IMR-90 (cell line): ENCODE measurements around the gene BTD. TPM values are rescaled to one million over a fixed set of nuclear protein-coding genes. Genes with fewer than 3 reads are reported as not detected.

Source experiments
- ATAC-seq: fragments of 200-7000 bp; cut with Tn5 transposase; 2 replicates; pipeline ENCODE4 v1.9.1; 2020; ENCODE audit warnings: low read depth, mild to moderate bottlenecking, moderate library complexity
- BruUV-seq: library from RNA; stranded (reverse); fragments of 400-500 nt; replicated peaks from 2 replicates; lab custom pipeline; 2021; lab: Mats Ljungman, UMichigan
- CTCF ChIA-PET: fragments of 300-600 bp; formaldehyde crosslinking; extraction: SDS; loops from one replicate; lab custom pipeline; 2021; ENCODE audit warnings: antibody characterized with exemption; lab: Yijun Ruan, JAX
- POLR2A ChIA-PET: fragments of 300-600 bp; sonication (Branson Sonifier 250); formaldehyde crosslinking; loops from one replicate; lab custom pipeline; 2022; ENCODE audit warnings: antibody characterized with exemption; ENCODE audit not compliant: unreplicated experiment; lab: Charles Lee
- DNase-seq: peaks from one replicate; pipeline ENCODE4 v3.0.0; 2013
- H2AFZ ChIP-seq: replicated peaks from 2 replicates; pipeline ENCODE3; 2013; ENCODE audit warnings: low read length, mild to moderate bottlenecking; ENCODE audit not compliant: poor library complexity
- H2AK5ac ChIP-seq: 2 replicates; pipeline ENCODE4 v1.6.1; 2013; ENCODE audit warnings: low read depth, low read length, inconsistent platforms
- H2AK9ac ChIP-seq: replicated peaks from 2 replicates; pipeline ENCODE3; 2013; ENCODE audit warnings: mild to moderate bottlenecking, low read depth, low read length, moderate library complexity; ENCODE audit not compliant: poor library complexity
- H2BK120ac ChIP-seq: 2 replicates; pipeline ENCODE4 v1.6.1; 2013; ENCODE audit warnings: low read depth, low read length, inconsistent platforms
- H2BK15ac ChIP-seq: 3 replicates; pipeline ENCODE4 v1.6.1; 2013; ENCODE audit warnings: low read depth, low read length, inconsistent platforms
- H2BK20ac ChIP-seq: 2 replicates; pipeline ENCODE4 v1.6.1; 2013; ENCODE audit warnings: low read depth, mild to moderate bottlenecking, inconsistent platforms, low read length, moderate library complexity
- H2BK5ac ChIP-seq: 2 replicates; pipeline ENCODE4 v1.6.1; 2013; ENCODE audit warnings: mild to moderate bottlenecking, low read depth, low read length, inconsistent platforms; ENCODE audit not compliant: poor library complexity, severe bottlenecking
- H3K14ac ChIP-seq: replicated peaks from 2 replicates; pipeline ENCODE4 v1.6.1; 2013; ENCODE audit warnings: low read depth, low read length, inconsistent platforms
- H3K18ac ChIP-seq: 2 replicates; pipeline ENCODE4 v1.6.1; 2013; ENCODE audit warnings: low read depth, low read length, control low read depth
- H3K23ac ChIP-seq: 2 replicates; pipeline ENCODE4 v1.6.1; 2013; ENCODE audit warnings: low read depth, low read length, inconsistent platforms
- H3K27ac ChIP-seq: 2 replicates; pipeline ENCODE4 v1.5.1; 2013; ENCODE audit warnings: mild to moderate bottlenecking, control low read depth, low read length; ENCODE audit not compliant: insufficient read depth
- H3K27me3 ChIP-seq: 2 replicates; pipeline ENCODE4 v1.6.1; 2013; ENCODE audit warnings: low read length; ENCODE audit not compliant: control insufficient read depth, insufficient read depth
- H3K36me3 ChIP-seq: 2 replicates; pipeline ENCODE4 v1.6.1; 2013; ENCODE audit warnings: low read length, mixed read lengths; ENCODE audit not compliant: control insufficient read depth, insufficient read depth
- H3K4ac ChIP-seq: 2 replicates; pipeline ENCODE4 v1.6.1; 2013; ENCODE audit warnings: low read depth, low read length, inconsistent platforms
- H3K4me1 ChIP-seq: 2 replicates; pipeline ENCODE4 v1.6.1; 2013; ENCODE audit warnings: low read length, mixed read lengths; ENCODE audit not compliant: control insufficient read depth, insufficient read depth
- H3K4me2 ChIP-seq: 2 replicates; pipeline ENCODE4 v1.6.1; 2013; ENCODE audit warnings: low read depth, mild to moderate bottlenecking, control low read depth, low read length, moderate library complexity
- H3K4me3 ChIP-seq: 2 replicates; pipeline ENCODE4 v1.5.1; 2013; ENCODE audit warnings: low read depth, mild to moderate bottlenecking, control low read depth, low read length, moderate library complexity; ENCODE audit not compliant: insufficient read depth
- H3K56ac ChIP-seq: 2 replicates; pipeline ENCODE4 v1.6.1; 2013; ENCODE audit warnings: low read length, inconsistent platforms; ENCODE audit not compliant: insufficient read depth; ENCODE audit errors: extremely low read depth
- H3K79me1 ChIP-seq, 2 experiments: 2 replicates each; pipeline ENCODE4 v1.6.1; 2013; ENCODE audit warnings: low read length in 2 of 2, inconsistent platforms in 1 of 2, low read depth in 1 of 2
- H3K9ac ChIP-seq: 2 replicates; pipeline ENCODE4 v1.6.1; 2013; ENCODE audit warnings: low read depth, low read length, control low read depth
- H3K9me1 ChIP-seq: 2 replicates; pipeline ENCODE4 v1.6.1; 2013; ENCODE audit warnings: low read length, inconsistent platforms; ENCODE audit not compliant: insufficient read depth
- H3K9me3 ChIP-seq: 2 replicates; pipeline ENCODE4 v1.6.1; 2013; ENCODE audit warnings: low read length; ENCODE audit not compliant: control insufficient read depth, insufficient read depth
- H4K20me1 ChIP-seq: 2 replicates; pipeline ENCODE4 v1.6.1; 2013; ENCODE audit warnings: low read length, inconsistent platforms; ENCODE audit not compliant: insufficient read depth
- H4K5ac ChIP-seq: 2 replicates; pipeline ENCODE4 v1.6.1; 2013; ENCODE audit warnings: mild to moderate bottlenecking, low read depth, low read length, control low read depth
- H4K8ac ChIP-seq, 2 experiments: 2 replicates each; pipeline ENCODE4 v1.6.1; 2013; ENCODE audit warnings: low read depth in 2 of 2, low read length in 2 of 2, control low read depth in 1 of 2, inconsistent platforms in 1 of 2
- H4K91ac ChIP-seq: 2 replicates; pipeline ENCODE4 v1.6.1; 2013; ENCODE audit warnings: low read depth, low read length, inconsistent platforms; ENCODE audit not compliant: insufficient read depth
- BHLHE40 ChIP-seq: fragments of 150-350 bp; IDR thresholded peaks from 2 replicates; pipeline ENCODE4 v1.6.1; 2016; ENCODE audit warnings: mild to moderate bottlenecking, low read depth, low read length
- CEBPB ChIP-seq: IDR thresholded peaks from 2 replicates; pipeline ENCODE4 v1.6.1; 2012; ENCODE audit warnings: low read depth, low read length, improper control_type of control experiment
- CHD1 ChIP-seq: IDR thresholded peaks from 2 replicates; pipeline ENCODE4 v1.6.1; 2012; ENCODE audit warnings: low read depth, low read length, improper control_type of control experiment
- CTCF ChIP-seq: conservative IDR thresholded peaks from 2 replicates; pipeline ENCODE4 v1.5.1; 2012; ENCODE audit warnings: mild to moderate bottlenecking, low read depth, low read length, improper control_type of control experiment
- ELK1 ChIP-seq: fragments of 150-350 bp; IDR thresholded peaks from 2 replicates; pipeline ENCODE4 v1.6.1; 2016; ENCODE audit warnings: low read depth, mild to moderate bottlenecking, low read length, moderate library complexity, borderline replicate concordance
- FOS ChIP-seq: fragments of 150-350 bp; IDR thresholded peaks from 2 replicates; pipeline ENCODE4 v1.6.1; 2016; ENCODE audit warnings: low read depth, low read length
- MAFK ChIP-seq: IDR thresholded peaks from 2 replicates; pipeline ENCODE4 v1.6.1; 2012; ENCODE audit warnings: low read depth, low read length, improper control_type of control experiment
- MAZ ChIP-seq: IDR thresholded peaks from 2 replicates; pipeline ENCODE4 v1.6.1; 2012; ENCODE audit warnings: low read depth, mild to moderate bottlenecking, low read length, improper control_type of control experiment, moderate library complexity, borderline replicate concordance
- MXI1 ChIP-seq: IDR thresholded peaks from 2 replicates; pipeline ENCODE4 v1.6.1; 2012; ENCODE audit warnings: low read depth, mild to moderate bottlenecking, low read length, moderate library complexity, borderline replicate concordance
- NFE2L2 ChIP-seq: fragments of 150-350 bp; IDR thresholded peaks from 2 replicates; pipeline ENCODE4 v1.6.1; 2016; ENCODE audit warnings: low read depth, mild to moderate bottlenecking, low read length
- POLR2A ChIP-seq: IDR thresholded peaks from 2 replicates; pipeline ENCODE4 v1.6.1; 2012; ENCODE audit warnings: mild to moderate bottlenecking, low read depth, low read length
- RAD21 ChIP-seq: IDR thresholded peaks from 2 replicates; pipeline ENCODE4 v1.6.1; 2012; ENCODE audit warnings: low read length, improper control_type of control experiment
- RCOR1 ChIP-seq: IDR thresholded peaks from 2 replicates; pipeline ENCODE4 v1.6.1; 2012; ENCODE audit warnings: mild to moderate bottlenecking, low read length, improper control_type of control experiment; ENCODE audit not compliant: insufficient replicate concordance
- RFX5 ChIP-seq: IDR thresholded peaks from 2 replicates; pipeline ENCODE4 v1.8.0; 2012; ENCODE audit warnings: low read depth, mild to moderate bottlenecking, low read length, moderate library complexity
- SMC3 ChIP-seq: fragments of 150-350 bp; IDR thresholded peaks from 2 replicates; pipeline ENCODE4 v1.6.1; 2016; ENCODE audit warnings: low read depth, mild to moderate bottlenecking, antibody characterized with exemption, low read length, moderate library complexity
- WGBS, 2 experiments: methylation state at CpG; one replicate each; pipeline versions ENCODE4 v1.1.5 to v1.1.7; 2013; ENCODE audit warnings: missing lambda C conversion rate in 2 of 2; ENCODE audit not compliant: insufficient read length in 1 of 2; ENCODE audit errors: extremely low coverage in 2 of 2; 5-methylcytosine and 5-hydroxymethylcytosine counted together
- dilution Hi-C: fragments of 300-500 bp; cut with HindIII; formaldehyde crosslinking; loops from one replicate; pipeline ENCODE4 v1.14.3; 2018; ENCODE audit warnings: low sequenced_read_pairs; ENCODE audit not compliant: unreplicated experiment
- in situ Hi-C: fragments of 300-500 bp; cut with MboI; formaldehyde crosslinking; loops from 3 replicates; pipeline ENCODE4 v1.14.3; 2019; ENCODE audit warnings: low sequenced_read_pairs, inconsistent platforms, mixed read lengths
- intact Hi-C: fragments of 100-400 bp; cut with micrococcal nuclease; formaldehyde crosslinking; loops from 2 replicates; pipeline ENCODE4 v1.10.0; 2022
- polyA plus RNA-seq, 3 experiments: library from polyadenylated mRNA; depleted of rRNA; stranded (reverse); fragments of >200 nt; gene quantifications; 2 replicates each; pipeline ENCODE4 v1.2.3, GENCODE V29; 2012; ENCODE audit warnings: low replicate concordance in 1 of 3
- total RNA-seq: library from RNA; depleted of rRNA; stranded (reverse); fragments of >200 nt; gene quantifications from 2 replicates; pipeline ENCODE4 v1.2.3, GENCODE V29; 2012
- TF ChIP-seq, protein P1 (sequence below): fragments of 150-350 bp; IDR thresholded peaks from 2 replicates; pipeline ENCODE4 v1.6.1; 2017; ENCODE audit warnings: mild to moderate bottlenecking, antibody characterized with exemption, low read length, low read depth

BTD gene
- total and polyA plus RNA-seq, 2 of the 4 experiments (the other 2 are of a cell fraction): 14.8 to 21.1 TPM

DNA sequence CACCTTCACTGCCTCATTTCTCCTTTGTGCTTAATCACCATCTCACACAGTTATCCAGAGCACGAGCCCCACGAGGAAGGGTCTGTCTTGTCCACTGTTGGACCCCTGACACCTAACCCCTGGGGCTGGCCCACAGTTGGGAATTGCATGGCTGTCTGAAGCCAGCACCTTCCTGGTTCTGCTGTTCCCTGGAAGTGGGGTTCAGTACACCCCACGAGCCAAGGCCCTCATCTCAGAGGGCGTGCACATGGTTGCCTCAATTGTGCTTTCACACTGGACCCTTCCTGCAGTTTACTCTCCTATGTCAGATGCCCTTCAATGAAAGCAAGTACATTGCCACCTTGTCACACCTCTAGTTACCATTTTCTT is 30.7 kb downstream of the BTD start:
- no peaks in the 10 kb centered on the region for H4K20me1 ChIP-seq
- ChIA-PET POLR2A (no interaction called here), CTCF (no interaction called here)
- WGBS, 2 experiments: 87% methylated on average over 3 of the region's 4 CpGs; no CpG with 5 or more reads in 1 of the 2 experiments
- DNase-seq: no peak
- in situ Hi-C loops: loop anchor here (25.0 kb wide), 2 partner anchors 430 to 605 kb away; no protein-coding TSS in a partner anchor
- peak overlapping the region; percentile 3; the same call in 1 of the 2 replicates for H3K9ac ChIP-seq
- peaks cover 36% of the 10 kb centered on the region for H3K4me1 ChIP-seq
- H2BK120ac ChIP-seq: peak overlapping the region; percentile 95
- peak overlapping the region; percentile 98 for H2BK15ac ChIP-seq
- H3K14ac ChIP-seq: peak overlapping the region; percentile 91
- H3K4me2 ChIP-seq: no peak overlapping the region
- peak overlapping the region; percentile 83 to 93 for H4K8ac ChIP-seq
- no peak for ATAC-seq
- dilution Hi-C loops: no loop called here
- peak overlapping the region; percentile 97 for H3K23ac ChIP-seq
- peak overlapping the region; percentile 92 for H3K18ac ChIP-seq
- BruUV-seq: no TSS peak
- H3K79me1 ChIP-seq: peaks cover 12 to 36% of the 10 kb centered on the region in 2 experiments; a peak in 3 of 4 replicates
- H2AK5ac ChIP-seq: peak overlapping the region; percentile 91
- H2BK5ac ChIP-seq: peak overlapping the region; percentile 86
- no peak for TF ChIP-seq CEBPB
- no peak for TF ChIP-seq SMC3
- TF ChIP-seq, protein P1, sequence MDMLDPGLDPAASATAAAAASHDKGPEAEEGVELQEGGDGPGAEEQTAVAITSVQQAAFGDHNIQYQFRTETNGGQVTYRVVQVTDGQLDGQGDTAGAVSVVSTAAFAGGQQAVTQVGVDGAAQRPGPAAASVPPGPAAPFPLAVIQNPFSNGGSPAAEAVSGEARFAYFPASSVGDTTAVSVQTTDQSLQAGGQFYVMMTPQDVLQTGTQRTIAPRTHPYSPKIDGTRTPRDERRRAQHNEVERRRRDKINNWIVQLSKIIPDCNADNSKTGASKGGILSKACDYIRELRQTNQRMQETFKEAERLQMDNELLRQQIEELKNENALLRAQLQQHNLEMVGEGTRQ: no peak
- no peak for TF ChIP-seq RCOR1
- TF ChIP-seq MAFK: no peak
- no peak for TF ChIP-seq CTCF
- TF ChIP-seq RFX5: no peak
- no peak for TF ChIP-seq FOS
- TF ChIP-seq POLR2A: no peak
- TF ChIP-seq MAZ: no peak
- TF ChIP-seq ELK1: no peak
- TF ChIP-seq RAD21: no peak
- TF ChIP-seq NFE2L2: no peak
- no peak for TF ChIP-seq CHD1
- no peak for TF ChIP-seq MXI1
- TF ChIP-seq BHLHE40: no peak
- H3K27ac ChIP-seq: peak overlapping the region; percentile 70
- peak overlapping the region; percentile 31 for H4K5ac ChIP-seq
- H2BK20ac ChIP-seq: peak overlapping the region; percentile 96
- peaks cover 24% of the 10 kb centered on the region for H3K9me1 ChIP-seq
- H4K91ac ChIP-seq: peak overlapping the region; percentile 97
- peak overlapping the region; percentile 94 for H3K4ac ChIP-seq
- H3K4me3 ChIP-seq: no peak overlapping the region
- no peaks in the 10 kb centered on the region for H3K27me3 ChIP-seq
- H2AFZ ChIP-seq: peak overlapping the region; percentile 70
- peak overlapping the region; percentile 83 for H2AK9ac ChIP-seq
- H3K9me3 ChIP-seq: no peaks in the 10 kb centered on the region
- intact Hi-C loops: loop anchor here (5.0 to 10.0 kb wide), 3 partner anchors 165 to 613 kb away; partner anchors contain the start of gene ANKRD28
- H3K36me3 ChIP-seq: no peaks in the 10 kb centered on the region
- H3K56ac ChIP-seq: peak overlapping the region; percentile 92; the same call in 1 of the 2 replicates
